ENCODE measurements around the gene LINS1. TPM values are rescaled to one million over a fixed set of nuclear protein-coding genes. Genes with fewer than 3 reads are reported as not detected.

LINS1 gene
- polyA plus RNA-seq, 2 of the 4 experiments (the other 2 are of a cell fraction), result 10.0 to 24.6 TPM

GRCh38 chr15:100560323-100560722 is 41.7 kb downstream of the LINS1 start:
- CTCF ChIA-PET, result interaction anchor here (0.5 to 3.8 kb wide), 3 partner anchors 12 to 287 kb away, joined by 3 to 19 read pairs (median 10); no protein-coding TSS in a partner anchor
- Histone ChIP-seq H3K27ac (no peak overlapping the region), H3K4me2 (no peak overlapping the region), H3K9me3 (no peaks in the 10 kb centered on the region), H3K4me3 (no peak overlapping the region), H3K4me1 (no peaks in the 10 kb centered on the region; the same call in 2 of the 3 replicates)
- ATAC-seq (no peak), FAIRE-seq (no peak), DNase-seq (ENCODE audit: low read depth in 1 of 2, low spot score in 1 of 2) (no peak)
- TF ChIP-seq NPAS2 (CRISPR knock-in tag; IDR thresholded peaks at IDR 0.05; ENCODE audit: borderline replicate concordance), result no peak
- TF ChIP-seq, protein P1, sequence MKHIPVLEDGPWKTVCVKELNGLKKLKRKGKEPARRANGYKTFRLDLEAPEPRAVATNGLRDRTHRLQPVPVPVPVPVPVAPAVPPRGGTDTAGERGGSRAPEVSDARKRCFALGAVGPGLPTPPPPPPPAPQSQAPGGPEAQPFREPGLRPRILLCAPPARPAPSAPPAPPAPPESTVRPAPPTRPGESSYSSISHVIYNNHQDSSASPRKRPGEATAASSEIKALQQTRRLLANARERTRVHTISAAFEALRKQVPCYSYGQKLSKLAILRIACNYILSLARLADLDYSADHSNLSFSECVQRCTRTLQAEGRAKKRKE (CRISPR knock-in tag; IDR thresholded peaks at IDR 0.05; ENCODE audit: low read depth), result no peak
- no peak for TF ChIP-seq FOSL2 (IDR thresholded peaks at IDR 0.05)
- TF ChIP-seq FOSL2 (CRISPR knock-in tag; IDR thresholded peaks at IDR 0.05), result no peak
- TF ChIP-seq EHMT2 (IDR thresholded peaks at IDR 0.05; ENCODE audit: low read depth), result no peak
- no peak for TF ChIP-seq MAFK (IDR thresholded peaks at IDR 0.05; ENCODE audit: partially characterized antibody)
- TF ChIP-seq, protein P2, sequence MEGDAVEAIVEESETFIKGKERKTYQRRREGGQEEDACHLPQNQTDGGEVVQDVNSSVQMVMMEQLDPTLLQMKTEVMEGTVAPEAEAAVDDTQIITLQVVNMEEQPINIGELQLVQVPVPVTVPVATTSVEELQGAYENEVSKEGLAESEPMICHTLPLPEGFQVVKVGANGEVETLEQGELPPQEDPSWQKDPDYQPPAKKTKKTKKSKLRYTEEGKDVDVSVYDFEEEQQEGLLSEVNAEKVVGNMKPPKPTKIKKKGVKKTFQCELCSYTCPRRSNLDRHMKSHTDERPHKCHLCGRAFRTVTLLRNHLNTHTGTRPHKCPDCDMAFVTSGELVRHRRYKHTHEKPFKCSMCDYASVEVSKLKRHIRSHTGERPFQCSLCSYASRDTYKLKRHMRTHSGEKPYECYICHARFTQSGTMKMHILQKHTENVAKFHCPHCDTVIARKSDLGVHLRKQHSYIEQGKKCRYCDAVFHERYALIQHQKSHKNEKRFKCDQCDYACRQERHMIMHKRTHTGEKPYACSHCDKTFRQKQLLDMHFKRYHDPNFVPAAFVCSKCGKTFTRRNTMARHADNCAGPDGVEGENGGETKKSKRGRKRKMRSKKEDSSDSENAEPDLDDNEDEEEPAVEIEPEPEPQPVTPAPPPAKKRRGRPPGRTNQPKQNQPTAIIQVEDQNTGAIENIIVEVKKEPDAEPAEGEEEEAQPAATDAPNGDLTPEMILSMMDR (IDR thresholded peaks at IDR 0.05), result no peak
- no peak for TF ChIP-seq TP53 (CRISPR knock-in tag; IDR thresholded peaks at IDR 0.05)
- TF ChIP-seq BCL3 (IDR thresholded peaks at IDR 0.05), result no peak
- TF ChIP-seq MYC (IDR thresholded peaks at IDR 0.05; ENCODE audit: borderline replicate concordance, low read length), result no peak
- POLR2A ChIA-PET, result no interaction called here

DNA sequence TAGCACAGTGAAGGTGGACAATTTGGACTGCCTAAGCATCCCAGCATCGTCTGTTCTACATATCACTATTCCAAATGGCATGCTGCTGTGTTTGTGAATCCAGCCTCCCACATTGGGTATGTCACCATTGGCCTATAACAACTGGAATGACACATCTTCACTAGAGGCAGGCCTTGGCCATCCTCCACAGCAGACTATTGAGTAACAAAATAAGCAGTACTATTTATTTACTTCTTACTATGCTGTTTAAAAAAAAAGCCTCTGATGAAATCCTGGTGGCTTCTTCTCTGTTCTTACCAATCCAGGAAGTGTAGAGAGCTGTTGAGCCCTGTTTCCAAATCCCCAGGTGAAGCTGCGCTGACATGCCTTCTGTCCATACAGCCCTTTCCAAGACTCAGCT is 42.7 kb downstream of the LINS1 start:
- ATAC-seq (peak in 1 of 2 experiments; percentile 59; a peak in 4 of 6 replicates), DNase-seq (ENCODE audit: low read depth in 1 of 2, low spot score in 1 of 2) (peak in 1 of 2 experiments; percentile 36), FAIRE-seq (no peak)
- ChIA-PET POLR2A (no interaction called here), CTCF (interaction anchor here (2.9 to 3.8 kb wide), 2 partner anchors 13 to 210 kb away, joined by 10 to 19 read pairs; no protein-coding TSS in a partner anchor)
- Histone ChIP-seq H3K4me1 (no peaks in the 10 kb centered on the region; the same call in 2 of the 3 replicates), H3K9me3 (no peaks in the 10 kb centered on the region), H3K4me2 (no peak overlapping the region), H3K4me3 (no peak overlapping the region), H3K27ac (no peak overlapping the region)
- WGBS (ENCODE audit: missing lambda C conversion rate), result 75% methylated on average over 2 of the region's 2 CpGs
- no peak for TF ChIP-seq EP300 (IDR thresholded peaks at IDR 0.05)
- TF ChIP-seq RARB (CRISPR knock-in tag; IDR thresholded peaks at IDR 0.05), result no peak
- TF ChIP-seq BHLHE40 (IDR thresholded peaks at IDR 0.05; ENCODE audit: low read depth, low read length), result no peak
- TF ChIP-seq HOXA7 (CRISPR knock-in tag; IDR thresholded peaks at IDR 0.05), result no peak
- TF ChIP-seq JUN (IDR thresholded peaks at IDR 0.05), result no peak
- no peak for TF ChIP-seq CBX2 (IDR thresholded peaks at IDR 0.05; ENCODE audit: borderline replicate concordance, low read depth)
- TF ChIP-seq HOXB5 (CRISPR knock-in tag; IDR thresholded peaks at IDR 0.05), result no peak
- TF ChIP-seq, protein P3, sequence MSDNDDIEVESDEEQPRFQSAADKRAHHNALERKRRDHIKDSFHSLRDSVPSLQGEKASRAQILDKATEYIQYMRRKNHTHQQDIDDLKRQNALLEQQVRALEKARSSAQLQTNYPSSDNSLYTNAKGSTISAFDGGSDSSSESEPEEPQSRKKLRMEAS (IDR thresholded peaks at IDR 0.05), result no peak
- no peak for TF ChIP-seq CHD2 (IDR thresholded peaks at IDR 0.05; ENCODE audit: low read length, partially characterized antibody)
- TF ChIP-seq, protein P4, sequence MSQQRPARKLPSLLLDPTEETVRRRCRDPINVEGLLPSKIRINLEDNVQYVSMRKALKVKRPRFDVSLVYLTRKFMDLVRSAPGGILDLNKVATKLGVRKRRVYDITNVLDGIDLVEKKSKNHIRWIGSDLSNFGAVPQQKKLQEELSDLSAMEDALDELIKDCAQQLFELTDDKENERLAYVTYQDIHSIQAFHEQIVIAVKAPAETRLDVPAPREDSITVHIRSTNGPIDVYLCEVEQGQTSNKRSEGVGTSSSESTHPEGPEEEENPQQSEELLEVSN (IDR thresholded peaks at IDR 0.05; ENCODE audit: borderline replicate concordance, low read depth), result no peak
- TF ChIP-seq ZFP36 (IDR thresholded peaks at IDR 0.05; ENCODE audit: borderline replicate concordance, partially characterized antibody), result no peak
- TF ChIP-seq, protein P5, sequence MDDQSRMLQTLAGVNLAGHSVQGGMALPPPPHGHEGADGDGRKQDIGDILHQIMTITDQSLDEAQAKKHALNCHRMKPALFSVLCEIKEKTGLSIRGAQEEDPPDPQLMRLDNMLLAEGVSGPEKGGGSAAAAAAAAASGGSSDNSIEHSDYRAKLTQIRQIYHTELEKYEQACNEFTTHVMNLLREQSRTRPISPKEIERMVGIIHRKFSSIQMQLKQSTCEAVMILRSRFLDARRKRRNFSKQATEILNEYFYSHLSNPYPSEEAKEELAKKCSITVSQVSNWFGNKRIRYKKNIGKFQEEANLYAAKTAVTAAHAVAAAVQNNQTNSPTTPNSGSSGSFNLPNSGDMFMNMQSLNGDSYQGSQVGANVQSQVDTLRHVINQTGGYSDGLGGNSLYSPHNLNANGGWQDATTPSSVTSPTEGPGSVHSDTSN (IDR thresholded peaks at IDR 0.05), result no peak
- TF ChIP-seq GATA3 (IDR thresholded peaks at IDR 0.05; ENCODE audit: borderline replicate concordance), result no peak
- no peak for TF ChIP-seq JUNB (IDR thresholded peaks at IDR 0.05)
- TF ChIP-seq HEYL (CRISPR knock-in tag; IDR thresholded peaks at IDR 0.05), result no peak
- TF ChIP-seq HES2 (IDR thresholded peaks at IDR 0.05), result no peak
- no peak for TF ChIP-seq NFE2L2 (conservative IDR thresholded peaks at IDR 0.05; ENCODE audit: low read length)
- TF ChIP-seq, protein P6, sequence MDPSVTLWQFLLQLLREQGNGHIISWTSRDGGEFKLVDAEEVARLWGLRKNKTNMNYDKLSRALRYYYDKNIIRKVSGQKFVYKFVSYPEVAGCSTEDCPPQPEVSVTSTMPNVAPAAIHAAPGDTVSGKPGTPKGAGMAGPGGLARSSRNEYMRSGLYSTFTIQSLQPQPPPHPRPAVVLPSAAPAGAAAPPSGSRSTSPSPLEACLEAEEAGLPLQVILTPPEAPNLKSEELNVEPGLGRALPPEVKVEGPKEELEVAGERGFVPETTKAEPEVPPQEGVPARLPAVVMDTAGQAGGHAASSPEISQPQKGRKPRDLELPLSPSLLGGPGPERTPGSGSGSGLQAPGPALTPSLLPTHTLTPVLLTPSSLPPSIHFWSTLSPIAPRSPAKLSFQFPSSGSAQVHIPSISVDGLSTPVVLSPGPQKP (IDR thresholded peaks at IDR 0.05; ENCODE audit: low read depth, low read length), result no peak
- TF ChIP-seq HOXB13 (CRISPR knock-in tag; IDR thresholded peaks at IDR 0.05; ENCODE audit: low read depth), result no peak
